HepG2 (cell line): ENCODE measurements around the gene SENP5. TPM values are rescaled to one million over a fixed set of nuclear protein-coding genes. Genes with fewer than 3 reads are reported as not detected.
A peak's percentile ranks its signal among the peaks of the same experiment; 100 is the strongest.

ENCODE experiments used
- ATM ChIP-seq: fragments of 450-650 bp; IDR thresholded peaks from 2 replicates; pipeline ENCODE4 v1.7.1; 2017; ENCODE audit warnings: mild to moderate bottlenecking, borderline replicate concordance
- GLMP ChIP-seq: sonication (generic); formaldehyde crosslinking; IDR thresholded peaks from 2 replicates; pipeline ENCODE4 v1.9.0; 2021; ENCODE audit warnings: missing genetic modification reagents, mild to moderate bottlenecking, borderline replicate concordance
- KMT2A ChIP-seq: sonication (generic); formaldehyde crosslinking; IDR thresholded peaks from 2 replicates; pipeline ENCODE4 v1.4.0; 2020; ENCODE audit warnings: missing genetic modification reagents
- NR1H2 ChIP-seq: sonication (generic); formaldehyde crosslinking; IDR thresholded peaks from 2 replicates; pipeline ENCODE4 v1.8.1; 2022; ENCODE audit warnings: low read depth, missing genetic modification reagents, borderline replicate concordance
- ONECUT2 ChIP-seq: sonication (generic); formaldehyde crosslinking; IDR thresholded peaks from 2 replicates; pipeline ENCODE4 v1.4.0; 2020; ENCODE audit warnings: missing genetic modification reagents
- RBAK ChIP-seq: sonication (generic); formaldehyde crosslinking; IDR thresholded peaks from 2 replicates; pipeline ENCODE4 v1.5.1; 2020; ENCODE audit warnings: mild to moderate bottlenecking, missing genetic modification reagents
- SETDB1 ChIP-seq: sonication (generic); formaldehyde crosslinking; IDR thresholded peaks from 2 replicates; pipeline ENCODE4 v1.5.1; 2020; ENCODE audit warnings: missing genetic modification reagents, mild to moderate bottlenecking, borderline replicate concordance
- YEATS2 ChIP-seq: sonication (generic); formaldehyde crosslinking; IDR thresholded peaks from 2 replicates; pipeline ENCODE4 v1.4.0; 2020; ENCODE audit warnings: missing genetic modification reagents, borderline replicate concordance
- ZBTB26 ChIP-seq: IDR thresholded peaks from 2 replicates; pipeline ENCODE4 v1.6.1; 2016; ENCODE audit warnings: missing compliant biosample characterization, missing genetic modification reagents, borderline replicate concordance
- ZBTB33 ChIP-seq: sonication (generic); formaldehyde crosslinking; IDR thresholded peaks from 2 replicates; pipeline ENCODE4 v1.4.0; 2020; ENCODE audit warnings: missing genetic modification reagents
- ZGPAT ChIP-seq: IDR thresholded peaks from 2 replicates; pipeline ENCODE4 v1.6.1; 2016; ENCODE audit warnings: mild to moderate bottlenecking
- ZNF33B ChIP-seq: sonication (generic); formaldehyde crosslinking; IDR thresholded peaks from 2 replicates; pipeline ENCODE4 v1.5.1; 2020; ENCODE audit warnings: mild to moderate bottlenecking, missing genetic modification reagents
- ZNF44 ChIP-seq: sonication (generic); formaldehyde crosslinking; IDR thresholded peaks from 2 replicates; pipeline ENCODE4 v1.5.1; 2020; ENCODE audit warnings: mild to moderate bottlenecking, missing genetic modification reagents
- ZNF503 ChIP-seq: sonication (generic); formaldehyde crosslinking; IDR thresholded peaks from 2 replicates; pipeline ENCODE4 v1.4.0; 2020; ENCODE audit warnings: missing genetic modification reagents
- ZNF550 ChIP-seq: sonication (generic); formaldehyde crosslinking; IDR thresholded peaks from 2 replicates; pipeline ENCODE4 v1.4.0; 2020; ENCODE audit warnings: mild to moderate bottlenecking, missing genetic modification reagents, borderline replicate concordance
- ZNF556 ChIP-seq: sonication (generic); formaldehyde crosslinking; IDR thresholded peaks from 2 replicates; pipeline ENCODE4 v1.4.0; 2020; ENCODE audit warnings: mild to moderate bottlenecking, missing genetic modification reagents, borderline replicate concordance
- ZNF614 ChIP-seq: IDR thresholded peaks from 2 replicates; pipeline ENCODE4 v1.6.1; 2018; ENCODE audit warnings: missing biosample characterization, missing genetic modification reagents, inconsistent platforms, borderline replicate concordance
- ZNF704 ChIP-seq: sonication (generic); formaldehyde crosslinking; IDR thresholded peaks from 2 replicates; pipeline ENCODE4 v1.8.1; 2023; ENCODE audit warnings: mild to moderate bottlenecking, inconsistent platforms, moderate library complexity, missing genetic modification reagents, borderline replicate concordance
- ZSCAN21 ChIP-seq: sonication (generic); formaldehyde crosslinking; IDR thresholded peaks from 2 replicates; pipeline ENCODE4 v1.8.0; 2022; ENCODE audit warnings: mild to moderate bottlenecking, missing genetic modification reagents, moderate library complexity, borderline replicate concordance
- polyA plus RNA-seq, 8 experiments: library from polyadenylated mRNA; depleted of rRNA in 3 of 8; stranded (reverse) in 7 of 8; unstranded in 1 of 8; fragments of >200 nt; fragmentation: Illumina TruSeq in 4 of 8; extraction: Trizol in 4 of 8; gene quantifications; 2 replicates each; pipeline versions ENCODE4 v1.2.1 to v1.2.3, GENCODE V29; 2011 to 2016; ENCODE audit warnings: low read depth in 4 of 8, missing spikeins in 1 of 8, mixed read lengths in 1 of 8; ENCODE audit not compliant: insufficient read depth in 1 of 8
- total RNA-seq, 5 experiments: library from RNA; depleted of rRNA; stranded (reverse); fragments of >200 nt; fragmentation: Illumina TruSeq; extraction: Trizol; gene quantifications; 2 replicates each; pipeline ENCODE4 v1.2.3, GENCODE V29; 2016; ENCODE audit warnings: low read depth in 1 of 5

The SENP5 gene
- total and polyA plus RNA-seq, 2 of the 13 experiments (the other 11 are each of a cell fraction or from before 2014, with no cell fraction given) = 17.6 to 30.9 TPM

GRCh38 chr3:196868297-196868661, 559 bp downstream of the SENP5 start (continued):
- TF ChIP-seq ZNF704 (CRISPR knock-in tag) (peak; percentile 20; the same call in 1 of the 2 replicates), SETDB1 (CRISPR knock-in tag) (no peak), ATM (no peak), ZNF44 (CRISPR knock-in tag) (0 out of 2 replicates have a peak, but pooled peaks have one; percentile 2), ZSCAN21 (CRISPR knock-in tag) (no peak), ZNF503 (CRISPR knock-in tag) (no peak), ZNF550 (CRISPR knock-in tag) (0 out of 2 replicates have a peak, but pooled peaks have one; percentile 12), YEATS2 (CRISPR knock-in tag) (no peak), ZNF556 (CRISPR knock-in tag) (peak; percentile 16; the same call in 1 of the 2 replicates), RBAK (CRISPR knock-in tag) (no peak), ZGPAT (CRISPR knock-in tag) (no peak), ZNF614 (CRISPR knock-in tag) (no peak), ONECUT2 (no peak), ZBTB26 (CRISPR knock-in tag) (no peak), KMT2A (CRISPR knock-in tag) (peak; percentile 4; the same call in 1 of the 2 replicates), ZBTB33 (CRISPR knock-in tag) (no peak), ZNF33B (CRISPR knock-in tag) (0 out of 2 replicates have a peak, but pooled peaks have one; percentile 77), NR1H2 (CRISPR knock-in tag) (no peak), GLMP (CRISPR knock-in tag) (no peak)
